Mesendoderm (in vitro differentiated cells): ENCODE measurements around the gene USP12.

Source experiments
- DNase-seq: peaks from one replicate; pipeline ENCODE4 v3.0.0; 2013
- H2AK5ac ChIP-seq: 2 replicates; pipeline ENCODE4 v1.6.1; 2013; ENCODE audit warnings: low read length, inconsistent platforms
- H2BK120ac ChIP-seq: 2 replicates; pipeline ENCODE4 v1.6.1; 2013; ENCODE audit warnings: low read depth, mild to moderate bottlenecking, low read length, moderate library complexity, mixed read lengths
- H2BK15ac ChIP-seq: replicated peaks from 2 replicates; pipeline ENCODE4 v1.6.1; 2013; ENCODE audit warnings: low read depth, mild to moderate bottlenecking, moderate library complexity
- H2BK5ac ChIP-seq: 2 replicates; pipeline ENCODE4 v1.6.1; 2013; ENCODE audit warnings: low read length, inconsistent platforms
- H3K18ac ChIP-seq: 2 replicates; pipeline ENCODE4 v1.6.1; 2013; ENCODE audit warnings: mild to moderate bottlenecking, low read length, mixed read lengths
- H3K23ac ChIP-seq: one replicate; pipeline ENCODE4 v1.6.1; 2013; ENCODE audit warnings: low read length
- H3K27ac ChIP-seq: 2 replicates; pipeline ENCODE4 v1.5.1; 2013; ENCODE audit warnings: low read depth, mild to moderate bottlenecking, inconsistent platforms, low read length, moderate library complexity
- H3K27me3 ChIP-seq: 2 replicates; pipeline ENCODE4 v1.6.1; 2013; ENCODE audit warnings: low read length, control low read depth, mild to moderate bottlenecking, inconsistent platforms; ENCODE audit not compliant: insufficient read depth, poor library complexity
- H3K36me3 ChIP-seq: 2 replicates; pipeline ENCODE4 v1.6.1; 2013; ENCODE audit warnings: low read length, inconsistent platforms; ENCODE audit not compliant: control insufficient read depth, insufficient read depth
- H3K4ac ChIP-seq: one replicate; pipeline ENCODE4 v1.6.1; 2013; ENCODE audit warnings: low read depth, mild to moderate bottlenecking, low read length, moderate library complexity
- H3K4me1 ChIP-seq: 2 replicates; pipeline ENCODE4 v1.6.1; 2013; ENCODE audit warnings: low read depth, low read length, inconsistent platforms; ENCODE audit not compliant: control insufficient read depth
- H3K4me2 ChIP-seq: 2 replicates; pipeline ENCODE4 v1.6.1; 2013; ENCODE audit warnings: low read length
- H3K4me3 ChIP-seq: 2 replicates; pipeline ENCODE4 v1.5.1; 2013; ENCODE audit warnings: mild to moderate bottlenecking, low read length
- H3K56ac ChIP-seq: one replicate; pipeline ENCODE4 v1.6.1; 2013; ENCODE audit warnings: low read length
- H3K79me1 ChIP-seq: 2 replicates; pipeline ENCODE4 v1.6.1; 2013; ENCODE audit warnings: low read length, inconsistent platforms
- H3K79me2 ChIP-seq: 2 replicates; pipeline ENCODE4 v1.6.1; 2013; ENCODE audit warnings: mild to moderate bottlenecking, low read length; ENCODE audit not compliant: control insufficient read depth, insufficient read depth
- H3K9ac ChIP-seq: 2 replicates; pipeline ENCODE4 v1.6.1; 2013; ENCODE audit warnings: low read length, inconsistent platforms
- H4K5ac ChIP-seq: one replicate; pipeline ENCODE4 v1.6.1; 2013; ENCODE audit warnings: low read length
- H4K8ac ChIP-seq: one replicate; pipeline ENCODE4 v1.6.1; 2013; ENCODE audit warnings: low read depth, mild to moderate bottlenecking, control low read depth, low read length, moderate library complexity
- WGBS: extraction: QIAGEN DNeasy Blood & Tissue Kit; methylation state at CpG from one replicate; pipeline ENCODE4 v1.1.7; 2013; ENCODE audit warnings: low lambda C conversion rate, missing lambda C conversion rate; ENCODE audit not compliant: insufficient coverage; ENCODE audit errors: extremely low coverage; 5-methylcytosine and 5-hydroxymethylcytosine counted together

Gene USP12

GRCh38 chr13:27160657-27161295 lies 10.8 kb downstream of the USP12 start:
- Histone ChIP-seq H3K9ac (no peak overlapping the region), H3K4me2 (no peak overlapping the region), H3K4me1 (no peaks in the 10 kb centered on the region), H3K4me3 (no peak overlapping the region), H3K4ac (no peak overlapping the region), H3K23ac (no peak overlapping the region), H4K8ac (no peak overlapping the region), H2BK15ac (no peak overlapping the region), H3K79me2 (peaks cover 51% of the 10 kb centered on the region), H3K36me3 (no peaks in the 10 kb centered on the region), H3K27ac (no peak overlapping the region), H2BK120ac (no peak overlapping the region), H3K56ac (no peak overlapping the region), H2AK5ac (no peak overlapping the region), H2BK5ac (no peak overlapping the region), H3K79me1 (peaks cover 9% of the 10 kb centered on the region), H4K5ac (no peak overlapping the region), H3K18ac (no peak overlapping the region), H3K27me3 (no peaks in the 10 kb centered on the region)
- no CpG with 5 or more reads among the region's 9 CpGs for WGBS
- no peak for DNase-seq

GRCh38 chr13:27159806-27160563 lies 11.6 kb downstream of the USP12 start:
- WGBS: no CpG with 5 or more reads among the region's 5 CpGs

GRCh38 chr13:27158335-27158734 lies 13.3 kb downstream of the USP12 start:
- Histone ChIP-seq H3K9ac (no peak overlapping the region), H2BK15ac (no peak overlapping the region), H3K4me1 (no peaks in the 10 kb centered on the region), H2BK120ac (no peak overlapping the region), H3K23ac (no peak overlapping the region), H2BK5ac (no peak overlapping the region), H3K79me2 (peaks cover 47% of the 10 kb centered on the region), H3K4me3 (no peak overlapping the region), H3K56ac (no peak overlapping the region), H3K79me1 (peaks cover 15% of the 10 kb centered on the region), H2AK5ac (no peak overlapping the region), H3K4me2 (no peak overlapping the region), H3K18ac (no peak overlapping the region), H4K8ac (no peak overlapping the region), H3K4ac (no peak overlapping the region), H3K36me3 (no peaks in the 10 kb centered on the region), H3K27ac (no peak overlapping the region), H4K5ac (no peak overlapping the region), H3K27me3 (no peaks in the 10 kb centered on the region)
- WGBS: no CpG with 5 or more reads among the region's 5 CpGs
- no peak for DNase-seq

More at GRCh38 chr13:27159806-27160563, 11.6 kb downstream of the USP12 start:
- no peak for DNase-seq
- Histone ChIP-seq H2BK120ac (no peak overlapping the region), H3K18ac (no peak overlapping the region), H2AK5ac (no peak overlapping the region), H3K27me3 (no peaks in the 10 kb centered on the region), H4K5ac (no peak overlapping the region), H4K8ac (no peak overlapping the region), H3K4me2 (no peak overlapping the region), H3K27ac (no peak overlapping the region), H2BK15ac (no peak overlapping the region), H3K4me1 (no peaks in the 10 kb centered on the region), H3K23ac (no peak overlapping the region), H3K36me3 (no peaks in the 10 kb centered on the region), H3K79me2 (peaks cover 50% of the 10 kb centered on the region), H2BK5ac (no peak overlapping the region), H3K4me3 (no peak overlapping the region), H3K56ac (no peak overlapping the region), H3K4ac (no peak overlapping the region), H3K79me1 (peaks cover 9% of the 10 kb centered on the region), H3K9ac (no peak overlapping the region)

GRCh38 chr13:27151798-27152599 lies 19.6 kb downstream of the USP12 start:
- no peak overlapping the region for H2AK5ac ChIP-seq
- no peak overlapping the region for H2BK120ac ChIP-seq
- H3K27ac ChIP-seq: no peak overlapping the region
- no peak overlapping the region for H4K5ac ChIP-seq
- H3K27me3 ChIP-seq: no peaks in the 10 kb centered on the region
- no peak overlapping the region for H2BK5ac ChIP-seq
- no peak overlapping the region for H3K23ac ChIP-seq
- no peaks in the 10 kb centered on the region for H3K36me3 ChIP-seq
- DNase-seq: no peak
- no peak overlapping the region for H3K56ac ChIP-seq
- H3K4me2 ChIP-seq: no peak overlapping the region
- no peak overlapping the region for H4K8ac ChIP-seq
- no CpG with 5 or more reads among the region's 4 CpGs for WGBS
- no peak overlapping the region for H3K18ac ChIP-seq
- no peak overlapping the region for H3K4ac ChIP-seq
- H3K9ac ChIP-seq: no peak overlapping the region
- H3K79me2 ChIP-seq: peaks cover 40% of the 10 kb centered on the region
- H3K4me3 ChIP-seq: no peak overlapping the region
- H3K4me1 ChIP-seq: no peaks in the 10 kb centered on the region
- no peak overlapping the region for H2BK15ac ChIP-seq
- peaks cover 19% of the 10 kb centered on the region for H3K79me1 ChIP-seq

GRCh38 chr13:27149702-27150101 lies 21.9 kb downstream of the USP12 start:
- H3K23ac ChIP-seq: no peak overlapping the region
- H2BK120ac ChIP-seq: no peak overlapping the region
- H3K36me3 ChIP-seq: no peaks in the 10 kb centered on the region
- no peak overlapping the region for H2BK15ac ChIP-seq
- H3K79me1 ChIP-seq: peaks cover 22% of the 10 kb centered on the region
- no peak overlapping the region for H3K4me3 ChIP-seq
- H4K5ac ChIP-seq: no peak overlapping the region
- H3K4me1 ChIP-seq: no peaks in the 10 kb centered on the region
- no peak overlapping the region for H3K9ac ChIP-seq
- no peak overlapping the region for H4K8ac ChIP-seq
- H3K4me2 ChIP-seq: no peak overlapping the region
- H2AK5ac ChIP-seq: no peak overlapping the region
- H3K79me2 ChIP-seq: peaks cover 48% of the 10 kb centered on the region
- no peak overlapping the region for H2BK5ac ChIP-seq
- no peak overlapping the region for H3K27ac ChIP-seq
- H3K27me3 ChIP-seq: no peaks in the 10 kb centered on the region
- no peak overlapping the region for H3K18ac ChIP-seq
- no peak for DNase-seq
- no peak overlapping the region for H3K56ac ChIP-seq
- H3K4ac ChIP-seq: no peak overlapping the region
- no CpG with 5 or more reads among the region's 6 CpGs for WGBS
